Fibroblast of skin of right quadriceps (primary cell): ENCODE data around the gene ATP6V1G3.
"Not testable (repeated sequence)": the region's sequence is repeated elsewhere in the genome, so short reads cannot be mapped to it uniquely, and the experiment has no call there.

ENCODE experiments used
- DNase-seq: peaks from one replicate; pipeline ENCODE4 v3.0.0-alpha.2; 2013

Gene ATP6V1G3

GRCh38 chr1:198496216-198497143, 44.0 kb downstream of the ATP6V1G3 start:
- peak; percentile 85 for DNase-seq

GRCh38 chr1:198495631-198496030, 44.8 kb downstream of the ATP6V1G3 start:
- peak; percentile 85 for DNase-seq

- DNase-seq, result no peak
Measured at GRCh38 chr1:198494658-198495103, 45.8 kb downstream of the ATP6V1G3 start.

- no peak for DNase-seq
Measured at GRCh38 chr1:198494139-198494538, 46.3 kb downstream of the ATP6V1G3 start.

GRCh38 chr1:198493329-198493728, 47.2 kb downstream of the ATP6V1G3 start:
- peak; percentile 58 for DNase-seq

GRCh38 chr1:198492872-198493271, 47.6 kb downstream of the ATP6V1G3 start:
- DNase-seq, result peak; percentile 98

- peak; percentile 43 for DNase-seq
Measured at GRCh38 chr1:198491596-198491995, 48.9 kb downstream of the ATP6V1G3 start.

GRCh38 chr1:198491028-198491427, 49.5 kb downstream of the ATP6V1G3 start:
- no peak for DNase-seq

GRCh38 chr1:198490224-198490623, 50.3 kb downstream of the ATP6V1G3 start:
- no peak for DNase-seq

GRCh38 chr1:198486903-198487302, 53.6 kb downstream of the ATP6V1G3 start:
- DNase-seq, result peak; percentile 34

GRCh38 chr1:198483645-198484044, 56.8 kb downstream of the ATP6V1G3 start:
- DNase-seq, result no peak

- DNase-seq, result no peak
Measured at GRCh38 chr1:198483006-198483405, 57.5 kb downstream of the ATP6V1G3 start.

GRCh38 chr1:198481661-198482060, 58.8 kb downstream of the ATP6V1G3 start:
- no peak for DNase-seq

- DNase-seq, result no peak
Measured at GRCh38 chr1:198480876-198481275, 59.6 kb downstream of the ATP6V1G3 start.

GRCh38 chr1:198477354-198477753, 63.1 kb downstream of the ATP6V1G3 start:
- DNase-seq, result not testable (repeated sequence)
